GM23338 (cell line): ENCODE results near the gene RAD51B. TPM values are rescaled to one million over a fixed set of nuclear protein-coding genes. Genes with fewer than 3 reads are reported as not detected.

ENCODE experiments used
- ATAC-seq: fragments of 200-7000 bp; cut with Tn5 transposase; 3 replicates; pipeline ENCODE4 v1.9.1; 2020
- DNase-seq: peaks from one replicate; pipeline ENCODE4 v3.0.0-alpha.2; 2015; ENCODE audit warnings: low spot score
- H2AFZ ChIP-seq: fragments of 200-600 bp; sonication (generic); 2 replicates; pipeline ENCODE4 v1.8.0; 2016; ENCODE audit warnings: antibody characterized with exemption, mild to moderate bottlenecking, moderate library complexity
- H3F3A ChIP-seq: fragments of 200-600 bp; sonication (generic); replicated peaks from 2 replicates; pipeline ENCODE4 v1.8.0; 2017; ENCODE audit warnings: antibody characterized with exemption, mixed run types, low read depth
- H3K27ac ChIP-seq: fragments of 200-600 bp; sonication (generic); 2 replicates; pipeline ENCODE4 v1.6.1; 2016; ENCODE audit warnings: low read depth
- H3K27me3 ChIP-seq: fragments of 200-600 bp; sonication (generic); 2 replicates; pipeline ENCODE4 v1.8.0; 2016; ENCODE audit warnings: mild to moderate bottlenecking, mixed run types, moderate library complexity; ENCODE audit not compliant: insufficient read depth
- H3K36me3 ChIP-seq: fragments of 200-600 bp; sonication (generic); 2 replicates; pipeline ENCODE4 v1.8.0; 2016; ENCODE audit warnings: mild to moderate bottlenecking; ENCODE audit not compliant: insufficient read depth
- H3K4me1 ChIP-seq: fragments of 200-600 bp; sonication (generic); 2 replicates; pipeline ENCODE4 v1.8.0; 2016; ENCODE audit warnings: mild to moderate bottlenecking, moderate library complexity; ENCODE audit not compliant: insufficient read depth
- H3K4me2 ChIP-seq: fragments of 200-600 bp; sonication (generic); 2 replicates; pipeline ENCODE4 v1.7.1; 2017; ENCODE audit warnings: mixed run types
- H3K4me3 ChIP-seq: fragments of 200-600 bp; sonication (generic); 2 replicates; pipeline ENCODE4 v1.6.1; 2016; ENCODE audit warnings: mixed run types
- H3K79me2 ChIP-seq: fragments of 200-600 bp; sonication (generic); replicated peaks from 2 replicates; pipeline ENCODE4 v1.8.0; 2017; ENCODE audit warnings: mild to moderate bottlenecking; ENCODE audit not compliant: insufficient read depth
- H3K9me2 ChIP-seq: fragments of 200-600 bp; sonication (generic); 2 replicates; pipeline ENCODE4 v1.8.0; 2017; ENCODE audit not compliant: insufficient read depth
- H4K20me1 ChIP-seq: fragments of 200-600 bp; sonication (generic); replicated peaks from 2 replicates; pipeline ENCODE4 v1.8.0; 2017; ENCODE audit warnings: mild to moderate bottlenecking; ENCODE audit not compliant: insufficient read depth
- H3K27ac Mint-ChIP-seq: 2 replicates; pipeline ENCODE4 v1.8.0; 2020; ENCODE audit warnings: inconsistent platforms, mild to moderate bottlenecking, moderate library complexity, mixed read lengths
- H3K27me3 Mint-ChIP-seq: 3 replicates; pipeline ENCODE4 v1.8.0; 2022; ENCODE audit warnings: low read depth, mild to moderate bottlenecking, moderate library complexity, mixed read lengths, inconsistent platforms; ENCODE audit not compliant: insufficient read depth, poor library complexity
- H3K36me3 Mint-ChIP-seq: 3 replicates; pipeline ENCODE4 v1.8.0; 2021; ENCODE audit warnings: low read depth, mild to moderate bottlenecking, inconsistent platforms, moderate library complexity, mixed read lengths
- H3K4me1 Mint-ChIP-seq: 3 replicates; pipeline ENCODE4 v1.8.0; 2020; ENCODE audit warnings: mild to moderate bottlenecking, inconsistent platforms, mixed read lengths
- H3K4me3 Mint-ChIP-seq: 3 replicates; pipeline ENCODE4 v1.8.0; 2021; ENCODE audit warnings: moderate library complexity, mild to moderate bottlenecking, inconsistent platforms, mixed read lengths
- H3K9me3 Mint-ChIP-seq: 3 replicates; pipeline ENCODE4 v1.8.0; 2020; ENCODE audit warnings: moderate library complexity, mild to moderate bottlenecking, inconsistent platforms, mixed read lengths
- CREB1 ChIP-seq: fragments of 250-450 bp; sonication (Bioruptor Pico); IDR thresholded peaks from 2 replicates; pipeline ENCODE4 v1.5.0; 2020; ENCODE audit warnings: low read depth, mild to moderate bottlenecking, moderate library complexity
- CTCF ChIP-seq, 2 experiments: fragments of 200-600 bp in 1 of 2; sonication (generic) in 1 of 2; conservative IDR thresholded peaks; 2 replicates each; pipeline versions ENCODE4 v1.5.1 to v1.6.1; 2016 to 2017; ENCODE audit warnings: antibody characterized with exemption in 2 of 2, low read depth in 2 of 2, mild to moderate bottlenecking in 2 of 2, moderate library complexity in 1 of 2
- ETS1 ChIP-seq: IDR thresholded peaks from 2 replicates; pipeline ENCODE4 v1.6.1; 2016; ENCODE audit warnings: antibody characterized with exemption
- EZH2 ChIP-seq: fragments of 200-600 bp; sonication (generic); IDR thresholded peaks from one replicate; pipeline ENCODE4 v1.8.0; 2017; ENCODE audit warnings: antibody characterized with exemption, mild to moderate bottlenecking, low read depth; ENCODE audit not compliant: unreplicated experiment
- EZH2phosphoT487 ChIP-seq: fragments of 200-600 bp; sonication (generic); IDR thresholded peaks from one replicate; pipeline ENCODE4 v1.8.1; 2018; ENCODE audit warnings: antibody characterized with exemption; ENCODE audit not compliant: unreplicated experiment
- JUNB ChIP-seq: IDR thresholded peaks from one replicate; pipeline ENCODE4 v1.6.1; 2016; ENCODE audit warnings: antibody characterized with exemption; ENCODE audit not compliant: unreplicated experiment
- NANOG ChIP-seq: IDR thresholded peaks from 2 replicates; pipeline ENCODE4 v1.6.1; 2016; ENCODE audit warnings: antibody characterized with exemption, borderline replicate concordance
- POLR2AphosphoS5 ChIP-seq: IDR thresholded peaks from 2 replicates; pipeline ENCODE4 v1.6.1; 2016; ENCODE audit warnings: antibody characterized with exemption, low read depth
- REST ChIP-seq: IDR thresholded peaks from one replicate; pipeline ENCODE4 v1.6.1; 2018; ENCODE audit warnings: antibody characterized with exemption; ENCODE audit not compliant: unreplicated experiment
- STAT1 ChIP-seq: IDR thresholded peaks from one replicate; pipeline ENCODE4 v1.6.1; 2016; ENCODE audit warnings: antibody characterized with exemption; ENCODE audit not compliant: unreplicated experiment
- ZNF114 ChIP-seq: fragments of 250-450 bp; sonication (Bioruptor Pico); IDR thresholded peaks from 2 replicates; pipeline ENCODE4 v1.5.0; 2020; ENCODE audit warnings: mild to moderate bottlenecking, moderate library complexity
- ZNF331 ChIP-seq: fragments of 250-450 bp; sonication (Bioruptor Pico); IDR thresholded peaks from 2 replicates; pipeline ENCODE4 v1.5.0; 2020; ENCODE audit warnings: low read depth, mild to moderate bottlenecking, moderate library complexity
- ZNF462 ChIP-seq: fragments of 250-450 bp; sonication (Bioruptor Pico); IDR thresholded peaks from 2 replicates; pipeline ENCODE4 v1.5.0; 2020; ENCODE audit warnings: mild to moderate bottlenecking, moderate library complexity
- polyA plus RNA-seq: library from polyadenylated mRNA; unstranded; fragments of >200 nt; fragmentation: Nextera tagmentation; extraction: Ambion mirVana; gene quantifications from 2 replicates; pipeline ENCODE4 v1.2.1, GENCODE V29; 2016
- total RNA-seq: library from RNA; depleted of rRNA; stranded (reverse); fragments of >200 nt; shearing (Covaris generic); gene quantifications from 2 replicates; pipeline ENCODE4 v1.2.3, GENCODE V29; 2014

RAD51B gene
- total and polyA plus RNA-seq, 2 experiments from 2014 or later = 15.7 to 29.1 TPM

GRCh38 chr14:67916430-67916829 is 96.9 kb downstream of the RAD51B start:
- H3K36me3 ChIP-seq = no peaks in the 10 kb centered on the region
- H3K27ac ChIP-seq = no peak overlapping the region
- H3K79me2 ChIP-seq = no peaks in the 10 kb centered on the region
- DNase-seq (no peak), ATAC-seq (no peak)
- Mint-ChIP-seq H3K4me1 (no peaks in the 10 kb centered on the region), H3K36me3 (no peaks in the 10 kb centered on the region), H3K27ac (no peak overlapping the region), H3K27me3 (no peaks in the 10 kb centered on the region), H3K4me3 (no peak overlapping the region), H3K9me3 (no peaks in the 10 kb centered on the region)
- H3K4me1 ChIP-seq = peaks cover 9% of the 10 kb centered on the region; the same call in 1 of the 2 replicates
- no peaks in the 10 kb centered on the region for H3K9me2 ChIP-seq
- H3K4me3 ChIP-seq = no peak overlapping the region
- H2AFZ ChIP-seq = no peak overlapping the region
- H3F3A ChIP-seq = no peaks in the 10 kb centered on the region
- no peak for TF ChIP-seq REST
- TF ChIP-seq EZH2 = no peak
- no peak for TF ChIP-seq CTCF (conservative IDR thresholded peaks at IDR 0.05; ENCODE audit: low read depth in 2 of 2)
- no peak for TF ChIP-seq ETS1
- no peak for TF ChIP-seq POLR2AphosphoS5
- TF ChIP-seq ZNF114 (CRISPR knock-in tag) = no peak
- TF ChIP-seq EZH2phosphoT487 = no peak
- no peak for TF ChIP-seq STAT1
- TF ChIP-seq ZNF331 (CRISPR knock-in tag) = no peak
- TF ChIP-seq JUNB = no peak
- no peak for TF ChIP-seq NANOG
- TF ChIP-seq ZNF462 = no peak
- TF ChIP-seq CREB1 (CRISPR knock-in tag) = no peak
- no peak overlapping the region for H3K4me2 ChIP-seq
- no peaks in the 10 kb centered on the region for H3K27me3 ChIP-seq
- no peaks in the 10 kb centered on the region for H4K20me1 ChIP-seq
